Measurements from ENCODE around the gene RNF7. TPM values are rescaled to one million over a fixed set of nuclear protein-coding genes. Genes with fewer than 3 reads are reported as not detected.
A peak's percentile ranks its signal among the peaks of the same experiment; 100 is the strongest.
"Not testable (repeated sequence)": the region's sequence is repeated elsewhere in the genome, so short reads cannot be mapped to it uniquely, and the experiment has no call there.

RNF7 gene
- total RNA-seq, 1 donor: 57.0 TPM

DNA sequence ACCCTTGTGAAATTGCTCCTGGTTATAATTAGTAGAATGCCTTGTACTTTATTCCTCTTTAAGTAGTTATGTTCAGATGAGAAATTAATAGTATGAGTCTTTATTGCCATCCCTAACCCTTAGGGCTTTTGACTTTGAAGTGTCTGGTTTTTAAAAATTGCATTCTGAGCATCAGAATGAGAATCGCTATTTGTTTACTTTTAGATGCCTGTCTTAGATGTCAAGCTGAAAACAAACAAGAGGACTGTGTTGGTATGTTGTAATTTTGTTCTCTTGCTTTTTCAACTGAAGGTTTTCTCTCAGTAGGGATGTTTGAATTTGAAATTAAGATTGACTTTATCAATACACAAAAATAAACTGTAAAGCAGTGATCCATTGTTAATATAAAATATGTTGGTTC, 5.2 kb downstream of the RNF7 start:
- H3K4me3 ChIP-seq (ENCODE audit: low read depth, low read length): no peak overlapping the region
- peak; percentile 17 for DNase-seq (ENCODE audit: low read depth)
- TF ChIP-seq, protein P1, sequence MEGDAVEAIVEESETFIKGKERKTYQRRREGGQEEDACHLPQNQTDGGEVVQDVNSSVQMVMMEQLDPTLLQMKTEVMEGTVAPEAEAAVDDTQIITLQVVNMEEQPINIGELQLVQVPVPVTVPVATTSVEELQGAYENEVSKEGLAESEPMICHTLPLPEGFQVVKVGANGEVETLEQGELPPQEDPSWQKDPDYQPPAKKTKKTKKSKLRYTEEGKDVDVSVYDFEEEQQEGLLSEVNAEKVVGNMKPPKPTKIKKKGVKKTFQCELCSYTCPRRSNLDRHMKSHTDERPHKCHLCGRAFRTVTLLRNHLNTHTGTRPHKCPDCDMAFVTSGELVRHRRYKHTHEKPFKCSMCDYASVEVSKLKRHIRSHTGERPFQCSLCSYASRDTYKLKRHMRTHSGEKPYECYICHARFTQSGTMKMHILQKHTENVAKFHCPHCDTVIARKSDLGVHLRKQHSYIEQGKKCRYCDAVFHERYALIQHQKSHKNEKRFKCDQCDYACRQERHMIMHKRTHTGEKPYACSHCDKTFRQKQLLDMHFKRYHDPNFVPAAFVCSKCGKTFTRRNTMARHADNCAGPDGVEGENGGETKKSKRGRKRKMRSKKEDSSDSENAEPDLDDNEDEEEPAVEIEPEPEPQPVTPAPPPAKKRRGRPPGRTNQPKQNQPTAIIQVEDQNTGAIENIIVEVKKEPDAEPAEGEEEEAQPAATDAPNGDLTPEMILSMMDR (IDR thresholded peaks at IDR 0.05; ENCODE audit: insufficient read depth, low read depth, low read length): no peak

DNA sequence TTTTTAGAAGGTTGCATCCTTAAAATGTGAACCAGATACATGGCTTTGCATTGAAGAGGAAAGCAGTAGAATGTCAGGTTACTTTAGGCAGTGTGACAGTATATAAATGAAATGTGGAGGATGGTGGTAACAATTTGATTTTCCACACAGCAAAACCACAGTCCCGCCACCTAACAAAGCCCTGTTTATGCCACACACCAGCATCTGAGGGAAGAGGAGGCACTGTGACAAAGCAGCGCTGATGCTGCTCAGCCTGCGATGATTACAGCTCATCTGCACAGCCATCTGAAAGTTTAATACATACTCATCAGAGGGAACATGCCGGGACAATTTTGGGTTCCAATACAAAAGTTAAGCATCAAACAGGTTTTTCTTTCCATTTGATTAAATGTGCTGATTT, 8.9 kb downstream of the RNF7 start:
- TF ChIP-seq, protein P1 (IDR thresholded peaks at IDR 0.05; ENCODE audit: insufficient read depth, low read depth, low read length): no peak
- H3K4me3 ChIP-seq (ENCODE audit: low read depth, low read length): no peak overlapping the region
- DNase-seq (ENCODE audit: low read depth): no peak

DNA sequence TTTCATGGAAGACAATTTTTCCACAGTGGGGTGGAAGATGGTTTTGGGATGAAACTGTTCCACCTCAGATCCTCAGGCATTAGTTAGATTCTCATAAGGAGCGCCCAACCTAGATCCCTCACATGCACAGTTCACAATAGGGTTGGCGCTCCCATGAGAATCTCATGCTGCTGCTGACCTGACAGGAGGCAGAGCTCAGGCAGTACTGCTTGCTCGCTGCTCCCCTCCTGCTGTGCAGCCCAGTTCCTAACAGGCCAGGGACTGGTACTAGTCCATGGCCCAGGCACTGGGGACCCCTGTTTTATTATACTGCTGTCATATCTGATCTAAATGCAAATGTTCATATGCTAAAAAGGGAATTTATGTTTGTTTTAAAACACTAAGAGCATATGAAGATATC, 15.3 kb downstream of the RNF7 start:
- no peak overlapping the region for H3K4me3 ChIP-seq (ENCODE audit: low read depth, low read length)
- no peak for DNase-seq (ENCODE audit: low read depth)
- TF ChIP-seq, protein P1 (IDR thresholded peaks at IDR 0.05; ENCODE audit: insufficient read depth, low read depth, low read length): no peak

DNA sequence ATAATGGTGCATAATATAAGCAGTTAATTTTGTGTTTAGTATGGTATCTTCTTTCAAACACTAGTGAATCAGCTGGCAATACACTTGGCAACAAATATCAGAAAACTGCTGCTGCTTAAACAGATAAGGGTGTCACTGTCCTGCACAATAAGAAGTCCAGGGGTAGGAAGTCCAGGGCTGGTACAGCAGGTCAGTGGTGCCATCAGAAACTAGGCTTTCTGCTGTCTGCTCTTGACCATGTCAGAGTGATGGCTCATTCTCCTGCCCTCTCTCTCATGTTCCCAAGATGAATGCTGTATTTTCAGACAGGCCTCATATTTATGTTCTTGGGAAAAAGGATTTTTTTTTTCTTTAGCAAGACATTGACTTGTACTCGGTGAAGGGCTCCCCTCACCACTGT, 15.9 kb downstream of the RNF7 start:
- no peak for DNase-seq (ENCODE audit: low read depth)
- H3K4me3 ChIP-seq (ENCODE audit: low read depth, low read length): no peak overlapping the region
- TF ChIP-seq, protein P1 (IDR thresholded peaks at IDR 0.05; ENCODE audit: insufficient read depth, low read depth, low read length): no peak

DNA sequence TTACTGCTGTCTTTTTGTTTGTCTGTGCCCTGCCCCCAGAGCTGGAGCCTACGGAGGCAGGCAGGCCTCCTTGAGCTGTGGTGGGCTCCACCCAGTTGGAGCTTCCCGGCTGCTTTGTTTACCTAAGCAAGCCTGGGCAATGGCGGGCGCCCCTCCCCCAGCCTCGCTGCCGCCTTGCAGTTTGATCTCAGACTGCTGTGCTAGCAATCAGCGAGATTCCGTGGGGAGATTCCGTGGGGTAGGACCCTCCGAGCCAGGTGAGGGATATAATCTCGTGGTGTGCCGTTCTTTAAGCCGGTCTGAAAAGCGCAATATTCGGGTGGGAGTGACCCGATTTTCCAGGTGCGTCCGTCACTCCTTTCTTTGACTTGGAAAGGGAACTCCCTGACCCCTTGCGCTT, 24.5 kb downstream of the RNF7 start:
- H3K4me3 ChIP-seq (ENCODE audit: low read depth, low read length): peak overlapping the region; percentile 32

DNA sequence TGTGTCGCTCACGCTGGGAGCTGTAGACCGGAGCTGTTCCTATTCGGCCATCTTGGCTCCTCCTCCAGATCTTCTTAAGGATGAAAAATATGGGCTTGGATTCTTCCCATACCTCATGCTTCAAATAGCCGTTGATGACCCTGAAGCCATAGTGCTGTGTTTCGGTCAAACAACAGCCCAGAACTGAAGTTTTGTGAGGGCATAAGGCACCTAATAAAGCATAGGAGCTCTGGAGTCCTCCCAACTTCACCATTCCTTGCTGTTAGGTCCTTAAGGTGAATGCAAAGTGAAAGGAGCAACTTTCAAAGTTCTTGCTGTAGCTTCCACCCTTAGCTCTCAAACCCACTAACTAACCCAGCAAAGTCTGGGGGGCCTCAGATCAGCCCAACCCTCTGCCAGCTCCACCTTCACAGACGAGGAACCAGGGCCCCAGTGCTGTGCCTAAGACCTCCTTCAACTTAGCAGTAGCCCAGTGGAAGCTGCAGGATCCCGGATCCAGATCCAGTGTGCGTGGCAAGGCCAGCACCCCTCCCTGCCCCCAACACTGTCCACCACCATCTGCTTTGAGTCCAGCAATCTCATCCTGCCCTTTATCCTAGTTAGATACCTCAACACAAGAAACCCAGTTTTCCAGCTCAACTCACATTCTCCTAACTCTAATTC, 25.1 kb downstream of the RNF7 start, which contains the start of gene GRK7:
Gene GRK7, plus strand, starts transcription at position 321 of the 663 bp plus-strand sequence. CDS start 14,877 bp downstream, outside the sequence.
- DNase-seq (ENCODE audit: low read depth): no peak
- H3K4me3 ChIP-seq (ENCODE audit: low read depth, low read length): peak within 1 kb of the TSS; percentile 32
- TF ChIP-seq, protein P1 (IDR thresholded peaks at IDR 0.05; ENCODE audit: insufficient read depth, low read depth, low read length): no peak

More for the DNA sequence above, 24.5 kb downstream of the RNF7 start:
- not testable (repeated sequence) for DNase-seq (ENCODE audit: low read depth)

DNA sequence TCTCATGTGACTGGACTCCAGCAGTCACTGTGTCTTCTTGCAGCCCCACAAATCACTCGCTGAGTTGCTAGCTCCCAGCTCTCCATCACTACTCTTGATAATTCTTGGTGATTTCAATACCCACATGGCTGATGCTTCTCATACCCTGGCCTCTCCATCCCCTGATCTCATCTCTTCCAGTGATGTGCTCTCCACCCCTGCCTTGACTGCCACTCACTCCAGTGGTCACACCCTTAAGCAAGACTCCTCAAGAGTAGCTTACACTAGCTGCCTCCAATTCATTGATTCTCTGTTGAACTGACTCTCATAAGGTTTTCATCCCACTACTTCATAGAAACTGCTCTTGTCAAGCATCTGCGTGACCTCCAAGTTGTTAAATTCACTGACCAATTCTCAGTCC, 25.9 kb downstream of the RNF7 start:
- DNase-seq (ENCODE audit: low read depth): no peak
- TF ChIP-seq, protein P1 (IDR thresholded peaks at IDR 0.05; ENCODE audit: insufficient read depth, low read depth, low read length): no peak
- H3K4me3 ChIP-seq (ENCODE audit: low read depth, low read length): no peak overlapping the region
